ENCODE results near the gene CUTA. TPM values are rescaled to one million over a fixed set of nuclear protein-coding genes. Genes with fewer than 3 reads are reported as not detected.

The CUTA gene
- total RNA-seq, 1 experiment from 2014 or later, result 257 TPM

GRCh38 chr6:33425668-33426577 lies 8.0 kb upstream of the CUTA start:
- no peaks in the 10 kb centered on the region for H3K9me3 ChIP-seq (ENCODE audit: control insufficient read depth, low read depth, low read length)
- H2AK5ac ChIP-seq (ENCODE audit: insufficient read length, low read length), result no peak overlapping the region
- H3K18ac ChIP-seq (ENCODE audit: insufficient read length, low read depth, low read length), result no peak overlapping the region
- H3K23me2 ChIP-seq (ENCODE audit: insufficient read length, low read depth, low read length, poor library complexity, severe bottlenecking), result peaks cover 7% of the 10 kb centered on the region
- Mint-ChIP-seq H3K4me3 (peak overlapping the region; percentile 81 to 87), H3K4me1 (peaks cover 81 to 84% of the 10 kb centered on the region in 2 experiments), H3K36me3 (ENCODE audit: insufficient read depth in 1 of 3, low read depth in 3 of 3) (peaks cover 24 to 27% (median 26%) of the 10 kb centered on the region in 3 experiments), H3K27ac (peak overlapping the region; percentile 80 to 94 (median 93)), H3K27me3 (ENCODE audit: low read depth) (no peaks in the 10 kb centered on the region), H3K9me3 (no peaks in the 10 kb centered on the region; a peak in 1 of 5 replicates)
- peak; percentile 82 for TF ChIP-seq CTCF (conservative IDR thresholded peaks at IDR 0.05)
- H2BK20ac ChIP-seq (ENCODE audit: low read depth, low read length, poor library complexity, severe bottlenecking), result no peak overlapping the region
- H3K23ac ChIP-seq (ENCODE audit: insufficient read length, low read depth, low read length), result no peak overlapping the region
- no peak overlapping the region for H2AFZ ChIP-seq (ENCODE audit: low read length)
- no CpG with 5 or more reads among the region's 43 CpGs for WGBS (ENCODE audit: extremely low coverage, insufficient read length, low lambda C conversion rate)
- H2BK15ac ChIP-seq (ENCODE audit: low read depth, low read length), result no peak overlapping the region
- no peaks in the 10 kb centered on the region for H3K27me3 ChIP-seq (ENCODE audit: insufficient read depth, low read length)
- H3K9ac ChIP-seq (ENCODE audit: extremely low read depth, insufficient read length, low read length), result no peak overlapping the region
- H3K4me1 ChIP-seq (ENCODE audit: insufficient read depth, low read length), result peaks cover 13% of the 10 kb centered on the region
- H3K79me1 ChIP-seq (ENCODE audit: insufficient read depth, low read depth, low read length, poor library complexity, severe bottlenecking), result peaks cover 3% of the 10 kb centered on the region
- H3K27ac ChIP-seq (ENCODE audit: insufficient read length, low read depth, low read length), result no peak overlapping the region
- peak; percentile 91 for DNase-seq
- peaks cover 10% of the 10 kb centered on the region; the same call in 1 of the 2 replicates for H3K79me2 ChIP-seq (ENCODE audit: insufficient read depth, low read length)
- no peak overlapping the region for H4K5ac ChIP-seq (ENCODE audit: insufficient read length, low read depth, low read length)
- H2BK5ac ChIP-seq (ENCODE audit: insufficient read length, low read length), result no peak overlapping the region
- H3K4me2 ChIP-seq (ENCODE audit: insufficient read depth, insufficient read length, low read length), result peak overlapping the region; percentile 89
- H3K4ac ChIP-seq (ENCODE audit: low read depth, low read length), result no peak overlapping the region
- H4K20me1 ChIP-seq (ENCODE audit: control insufficient read depth, insufficient read depth, insufficient read length), result no peaks in the 10 kb centered on the region
- H2BK12ac ChIP-seq (ENCODE audit: insufficient read length, low read depth, low read length), result no peak overlapping the region
- H4K91ac ChIP-seq (ENCODE audit: insufficient read length, low read depth, low read length), result no peak overlapping the region
- H4K8ac ChIP-seq (replicated peaks; ENCODE audit: insufficient read length, low read depth, low read length), result no peak overlapping the region
- no peak overlapping the region for H3K56ac ChIP-seq (ENCODE audit: insufficient read length, low read depth, low read length)
- no peak overlapping the region for H3K14ac ChIP-seq (ENCODE audit: insufficient read depth, low read length)
- no peak overlapping the region for H2BK120ac ChIP-seq (ENCODE audit: low read depth, low read length, poor library complexity, severe bottlenecking)
- H3T11ph ChIP-seq (ENCODE audit: low read length), result no peak overlapping the region

Measured in H9 (cell line).